SK-N-SH (cell line): ENCODE results near the gene KLHL25.

Experiments
- MXI1 ChIP-seq: IDR thresholded peaks from 2 replicates; pipeline ENCODE4 v1.6.1; 2012; ENCODE audit warnings: mild to moderate bottlenecking, low read depth, low read length, improper control_type of control experiment
- POLR2AphosphoS5 ChIP-seq: IDR thresholded peaks from 2 replicates; pipeline ENCODE4 v1.6.1; 2012; ENCODE audit warnings: low read depth, low read length
- RXRA ChIP-seq: IDR thresholded peaks from 2 replicates; pipeline ENCODE4 v1.4.0; 2012; ENCODE audit warnings: low read depth, mild to moderate bottlenecking, borderline replicate concordance
- TF ChIP-seq, protein P1 (sequence below): IDR thresholded peaks from 2 replicates; pipeline ENCODE4 v1.6.1; 2012; ENCODE audit warnings: mild to moderate bottlenecking, low read depth, low read length, moderate library complexity
- TF ChIP-seq, protein P2 (sequence below): fragments of 200-600 bp; sonication (generic); IDR thresholded peaks from 2 replicates; pipeline ENCODE4 v1.6.1; 2017; ENCODE audit warnings: antibody characterized with exemption, mild to moderate bottlenecking, moderate library complexity

DNA sequence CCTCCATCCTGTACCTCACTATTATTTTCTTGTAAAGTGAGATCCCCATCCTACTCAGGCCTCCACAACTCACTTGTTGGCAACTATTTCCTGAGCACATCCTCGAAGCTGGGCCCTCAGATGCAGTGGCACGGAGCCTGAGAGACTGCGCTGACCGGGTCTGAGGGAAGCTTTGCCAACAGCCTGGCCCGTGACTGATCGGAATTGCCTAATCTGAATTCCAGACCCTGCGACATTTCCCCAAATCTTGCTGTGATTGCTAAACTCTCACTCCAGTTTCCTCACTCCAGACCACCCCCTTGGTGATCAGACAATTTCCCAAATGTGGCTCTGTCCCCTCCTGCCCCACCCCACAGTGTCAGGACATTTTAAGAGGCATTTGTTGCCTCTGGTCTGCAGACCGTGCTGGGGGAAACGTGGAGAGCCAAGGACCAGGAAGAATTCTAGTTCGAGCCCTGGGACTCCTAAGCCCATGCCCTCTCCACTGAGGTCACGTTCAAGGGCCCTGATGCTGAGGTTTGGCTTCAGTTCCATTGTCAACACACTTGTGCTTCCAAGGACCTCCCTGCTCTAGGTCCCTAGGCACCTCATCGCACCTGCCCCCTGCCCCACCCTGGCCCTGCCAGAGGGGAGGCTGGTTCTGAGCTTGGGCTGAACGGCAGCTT lies 22.8 kb downstream of the KLHL25 start:
- no peak for TF ChIP-seq RXRA
- no peak for TF ChIP-seq POLR2AphosphoS5
- TF ChIP-seq, protein P1, sequence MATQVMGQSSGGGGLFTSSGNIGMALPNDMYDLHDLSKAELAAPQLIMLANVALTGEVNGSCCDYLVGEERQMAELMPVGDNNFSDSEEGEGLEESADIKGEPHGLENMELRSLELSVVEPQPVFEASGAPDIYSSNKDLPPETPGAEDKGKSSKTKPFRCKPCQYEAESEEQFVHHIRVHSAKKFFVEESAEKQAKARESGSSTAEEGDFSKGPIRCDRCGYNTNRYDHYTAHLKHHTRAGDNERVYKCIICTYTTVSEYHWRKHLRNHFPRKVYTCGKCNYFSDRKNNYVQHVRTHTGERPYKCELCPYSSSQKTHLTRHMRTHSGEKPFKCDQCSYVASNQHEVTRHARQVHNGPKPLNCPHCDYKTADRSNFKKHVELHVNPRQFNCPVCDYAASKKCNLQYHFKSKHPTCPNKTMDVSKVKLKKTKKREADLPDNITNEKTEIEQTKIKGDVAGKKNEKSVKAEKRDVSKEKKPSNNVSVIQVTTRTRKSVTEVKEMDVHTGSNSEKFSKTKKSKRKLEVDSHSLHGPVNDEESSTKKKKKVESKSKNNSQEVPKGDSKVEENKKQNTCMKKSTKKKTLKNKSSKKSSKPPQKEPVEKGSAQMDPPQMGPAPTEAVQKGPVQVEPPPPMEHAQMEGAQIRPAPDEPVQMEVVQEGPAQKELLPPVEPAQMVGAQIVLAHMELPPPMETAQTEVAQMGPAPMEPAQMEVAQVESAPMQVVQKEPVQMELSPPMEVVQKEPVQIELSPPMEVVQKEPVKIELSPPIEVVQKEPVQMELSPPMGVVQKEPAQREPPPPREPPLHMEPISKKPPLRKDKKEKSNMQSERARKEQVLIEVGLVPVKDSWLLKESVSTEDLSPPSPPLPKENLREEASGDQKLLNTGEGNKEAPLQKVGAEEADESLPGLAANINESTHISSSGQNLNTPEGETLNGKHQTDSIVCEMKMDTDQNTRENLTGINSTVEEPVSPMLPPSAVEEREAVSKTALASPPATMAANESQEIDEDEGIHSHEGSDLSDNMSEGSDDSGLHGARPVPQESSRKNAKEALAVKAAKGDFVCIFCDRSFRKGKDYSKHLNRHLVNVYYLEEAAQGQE, result no peak
- no peak for TF ChIP-seq MXI1
- TF ChIP-seq, protein P2, sequence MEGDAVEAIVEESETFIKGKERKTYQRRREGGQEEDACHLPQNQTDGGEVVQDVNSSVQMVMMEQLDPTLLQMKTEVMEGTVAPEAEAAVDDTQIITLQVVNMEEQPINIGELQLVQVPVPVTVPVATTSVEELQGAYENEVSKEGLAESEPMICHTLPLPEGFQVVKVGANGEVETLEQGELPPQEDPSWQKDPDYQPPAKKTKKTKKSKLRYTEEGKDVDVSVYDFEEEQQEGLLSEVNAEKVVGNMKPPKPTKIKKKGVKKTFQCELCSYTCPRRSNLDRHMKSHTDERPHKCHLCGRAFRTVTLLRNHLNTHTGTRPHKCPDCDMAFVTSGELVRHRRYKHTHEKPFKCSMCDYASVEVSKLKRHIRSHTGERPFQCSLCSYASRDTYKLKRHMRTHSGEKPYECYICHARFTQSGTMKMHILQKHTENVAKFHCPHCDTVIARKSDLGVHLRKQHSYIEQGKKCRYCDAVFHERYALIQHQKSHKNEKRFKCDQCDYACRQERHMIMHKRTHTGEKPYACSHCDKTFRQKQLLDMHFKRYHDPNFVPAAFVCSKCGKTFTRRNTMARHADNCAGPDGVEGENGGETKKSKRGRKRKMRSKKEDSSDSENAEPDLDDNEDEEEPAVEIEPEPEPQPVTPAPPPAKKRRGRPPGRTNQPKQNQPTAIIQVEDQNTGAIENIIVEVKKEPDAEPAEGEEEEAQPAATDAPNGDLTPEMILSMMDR, result no peak
